Kidney (tissue), 14 donors: ENCODE results near the gene APH1B. TPM values are rescaled to one million over a fixed set of nuclear protein-coding genes. Genes with fewer than 3 reads are reported as not detected.

Experiments used
- DNase-seq, 5 donors: peaks; one replicate each; pipeline ENCODE4 v3.0.0-alpha.2; 2013 to 2020
- FAIRE-seq: peaks from 2 replicates; lab custom pipeline; 2012; peaks lifted over from hg19 to GRCh38; lab: Jason Lieb, UNC
- H3K27ac ChIP-seq, 2 donors: one replicate each; pipeline ENCODE4 v1.7.0; 2013; ENCODE audit warnings: low read depth in 2 of 2, low read length in 2 of 2, inconsistent platforms in 1 of 2
- H3K27me3 ChIP-seq: one replicate; pipeline ENCODE4 v1.7.1; 2013; ENCODE audit warnings: low read length, inconsistent platforms; ENCODE audit not compliant: control insufficient read depth, insufficient read depth
- H3K36me3 ChIP-seq, 3 donors: one replicate each; pipeline versions ENCODE4 v1.7.0 to v1.7.1; 2013; ENCODE audit warnings: low read length in 3 of 3, control low read depth in 1 of 3, inconsistent platforms in 1 of 3; ENCODE audit not compliant: insufficient read depth in 3 of 3, control insufficient read depth in 2 of 3
- H3K4me1 ChIP-seq, 3 donors: one replicate each; pipeline versions ENCODE4 v1.7.0 to v1.7.1; 2013; ENCODE audit warnings: low read length in 3 of 3, inconsistent platforms in 1 of 3, low read depth in 1 of 3; ENCODE audit not compliant: control insufficient read depth in 2 of 3, insufficient read depth in 2 of 3
- H3K4me3 ChIP-seq, 3 donors: one replicate each; pipeline versions ENCODE4 v1.7.0 to v1.8.1; 2013; ENCODE audit warnings: low read length in 3 of 3, control low read depth in 1 of 3, inconsistent platforms in 1 of 3
- H3K9ac ChIP-seq, 3 donors: one replicate each; pipeline versions ENCODE4 v1.7.0 to v1.7.1; 2013; ENCODE audit warnings: low read length in 3 of 3, control low read depth in 1 of 3, inconsistent platforms in 1 of 3
- H3K9me3 ChIP-seq, 3 donors: one replicate each; pipeline versions ENCODE4 v1.7.0 to v1.7.1; 2013; ENCODE audit warnings: low read length in 3 of 3, control low read depth in 1 of 3, inconsistent platforms in 1 of 3; ENCODE audit not compliant: control insufficient read depth in 2 of 3, insufficient read depth in 1 of 3
- intact Hi-C: fragments of 100-400 bp; cut with DNase I; formaldehyde crosslinking; loops from one replicate; pipeline ENCODE4 v1.11.1; 2022
- polyA plus RNA-seq: library from polyadenylated mRNA; stranded (reverse); fragments of 350-450 nt; fragmentation: Illumina TruSeq; extraction: RNeasy Lipid Tissue Mini Kit (QIAGEN cat#74804); gene quantifications from one replicate; pipeline ENCODE4 v1.2.3, GENCODE V29; 2014; ENCODE audit warnings: low read depth, low replicate concordance; ENCODE audit not compliant: insufficient read depth
- total RNA-seq: library from RNA; stranded (reverse); fragmentation: NEBNext Ultra II Directional; extraction: Animal tissue kit (Norgen Biotek cat#: 25700); gene quantifications from one replicate; pipeline ENCODE4 v1.2.1, GENCODE V29; 2021
- TF ChIP-seq, protein P1 (sequence below): IDR thresholded peaks from 3 replicates; pipeline ENCODE4 v1.5.1; 2012; ENCODE audit warnings: mild to moderate bottlenecking, moderate library complexity, borderline replicate concordance; ENCODE audit not compliant: insufficient read depth; ENCODE audit errors: extremely low read depth
- donor health status: control.
- donor health status: control.
- donor health status: control.
- donor health status: control.
- donor health status: control.
- donor health status: DM: yes; HTN: yes; CAD: no.
- donor health status: Normal renal cell carcinoma (clear cell type).

The APH1B gene
- total and polyA plus RNA-seq, 2 donors from 2014 or later = 12.3 to 22.4 TPM

DNA sequence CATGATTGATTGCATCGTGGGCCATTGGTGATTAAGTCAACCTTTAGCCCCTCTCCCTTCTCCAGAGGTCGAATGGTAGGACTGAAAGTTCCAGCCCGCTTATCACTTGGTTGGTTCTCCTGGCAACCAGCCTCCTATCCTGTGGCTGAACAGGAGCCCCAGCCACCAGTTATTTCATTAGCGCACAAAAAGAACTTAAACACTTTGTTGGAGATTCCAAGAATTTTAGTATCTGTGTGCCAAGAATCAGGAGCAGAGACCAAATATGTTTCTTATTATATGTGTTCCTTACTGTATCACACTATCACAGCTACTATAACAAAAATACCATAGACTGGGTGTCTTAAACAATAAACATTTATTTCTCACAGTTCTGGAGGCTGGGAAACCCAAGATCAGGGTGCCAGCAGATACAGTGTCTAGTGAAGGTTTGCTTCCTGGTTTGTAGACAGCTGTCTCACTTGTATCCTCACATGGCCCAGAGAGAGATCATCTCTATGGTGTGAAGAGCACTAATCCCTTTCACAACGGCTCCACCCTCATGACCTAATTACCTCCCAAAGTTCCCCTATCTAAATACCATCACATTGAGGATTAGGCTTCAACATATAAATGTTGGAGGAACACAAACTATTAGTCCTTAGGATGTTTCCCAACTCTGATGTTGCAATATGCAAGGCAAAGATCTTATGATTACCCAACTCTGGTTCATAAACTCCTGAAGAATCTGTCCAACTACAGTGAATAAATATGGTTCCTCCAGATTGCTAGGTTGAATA lies 30.5 kb upstream of the APH1B start:
- Histone ChIP-seq H3K9ac (no peak overlapping the region), H3K4me1 (no peaks in the 10 kb centered on the region), H3K9me3 (peaks cover 0 to 3% (median 0%) of the 10 kb centered on the region in 3 donors), H3K4me3 (no peak overlapping the region), H3K36me3 (peaks cover 0 to 5% (median 0%) of the 10 kb centered on the region in 3 donors), H3K27me3 (no peaks in the 10 kb centered on the region), H3K27ac (no peak overlapping the region)
- no peak for DNase-seq
- TF ChIP-seq, protein P1, sequence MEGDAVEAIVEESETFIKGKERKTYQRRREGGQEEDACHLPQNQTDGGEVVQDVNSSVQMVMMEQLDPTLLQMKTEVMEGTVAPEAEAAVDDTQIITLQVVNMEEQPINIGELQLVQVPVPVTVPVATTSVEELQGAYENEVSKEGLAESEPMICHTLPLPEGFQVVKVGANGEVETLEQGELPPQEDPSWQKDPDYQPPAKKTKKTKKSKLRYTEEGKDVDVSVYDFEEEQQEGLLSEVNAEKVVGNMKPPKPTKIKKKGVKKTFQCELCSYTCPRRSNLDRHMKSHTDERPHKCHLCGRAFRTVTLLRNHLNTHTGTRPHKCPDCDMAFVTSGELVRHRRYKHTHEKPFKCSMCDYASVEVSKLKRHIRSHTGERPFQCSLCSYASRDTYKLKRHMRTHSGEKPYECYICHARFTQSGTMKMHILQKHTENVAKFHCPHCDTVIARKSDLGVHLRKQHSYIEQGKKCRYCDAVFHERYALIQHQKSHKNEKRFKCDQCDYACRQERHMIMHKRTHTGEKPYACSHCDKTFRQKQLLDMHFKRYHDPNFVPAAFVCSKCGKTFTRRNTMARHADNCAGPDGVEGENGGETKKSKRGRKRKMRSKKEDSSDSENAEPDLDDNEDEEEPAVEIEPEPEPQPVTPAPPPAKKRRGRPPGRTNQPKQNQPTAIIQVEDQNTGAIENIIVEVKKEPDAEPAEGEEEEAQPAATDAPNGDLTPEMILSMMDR = no peak
- intact Hi-C loops = no loop called here
- FAIRE-seq = no peak

DNA sequence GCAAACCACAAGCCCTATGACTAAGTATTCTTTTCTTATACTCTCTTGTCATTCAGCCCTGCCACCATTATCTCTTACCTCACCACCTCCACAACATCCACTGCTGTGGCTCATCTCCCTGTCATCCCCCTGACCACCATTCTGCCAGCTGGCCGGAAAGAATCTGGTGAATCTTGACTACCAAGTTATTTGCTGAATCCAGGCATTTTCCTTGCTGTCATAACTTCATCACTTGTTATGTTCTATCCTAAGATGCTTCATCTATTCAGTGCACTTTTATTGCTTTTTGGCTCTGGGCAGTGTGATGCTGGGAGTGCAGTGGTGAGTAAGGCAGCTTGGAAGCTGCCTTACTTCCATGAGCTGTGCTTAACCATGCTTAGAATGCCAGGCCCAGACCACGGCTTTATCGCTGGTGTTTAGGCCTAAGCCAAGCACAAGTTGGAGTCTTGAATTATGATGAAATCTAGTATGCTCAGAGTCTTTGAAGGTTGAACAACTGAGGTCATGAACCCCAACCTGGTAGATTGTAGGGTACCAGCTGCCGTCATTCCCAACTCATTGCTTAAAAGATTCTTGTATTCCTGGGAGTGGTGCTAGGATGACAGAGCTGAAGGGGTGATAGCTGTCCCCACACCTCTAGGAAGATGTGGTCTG lies 27.0 kb upstream of the APH1B start:
- Histone ChIP-seq H3K4me3 (no peak overlapping the region), H3K4me1 (no peaks in the 10 kb centered on the region), H3K36me3 (peaks cover 0 to 5% (median 0%) of the 10 kb centered on the region in 3 donors), H3K9ac (no peak overlapping the region), H3K9me3 (no peaks in the 10 kb centered on the region), H3K27me3 (no peaks in the 10 kb centered on the region), H3K27ac (no peak overlapping the region)
- no peak for DNase-seq
- intact Hi-C loops = no loop called here
- FAIRE-seq = no peak
- TF ChIP-seq, protein P1 = no peak

DNA sequence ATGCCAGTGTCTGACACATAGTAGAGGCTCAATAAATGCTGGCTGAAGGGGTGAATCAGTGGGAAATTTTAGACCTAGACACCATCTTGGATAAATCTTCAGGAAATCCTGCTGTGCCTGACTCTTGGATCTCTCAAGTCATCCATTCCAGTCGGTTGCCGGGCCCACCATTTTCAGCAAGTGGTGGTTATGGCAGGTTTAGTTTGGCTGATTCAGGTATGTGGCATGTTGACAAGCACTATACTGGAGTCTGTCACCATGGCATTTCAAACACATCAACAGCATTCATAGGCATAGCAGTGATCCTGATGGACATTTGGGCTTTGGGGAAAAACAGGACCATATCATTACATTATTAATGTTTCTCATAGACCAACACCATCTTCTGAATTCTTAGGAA lies 25.7 kb upstream of the APH1B start:
- Histone ChIP-seq H3K9ac (no peak overlapping the region), H3K27me3 (no peaks in the 10 kb centered on the region), H3K9me3 (no peaks in the 10 kb centered on the region), H3K27ac (no peak overlapping the region), H3K36me3 (peaks cover 0 to 5% (median 0%) of the 10 kb centered on the region in 3 donors), H3K4me1 (peaks cover 0 to 3% (median 0%) of the 10 kb centered on the region in 3 donors), H3K4me3 (no peak overlapping the region)
- intact Hi-C loops = no loop called here
- FAIRE-seq (no peak), DNase-seq (no peak)
- TF ChIP-seq, protein P1 = no peak
